GM12878 (cell line): Measurements from ENCODE around the gene SMAD5. TPM values are rescaled to one million over a fixed set of nuclear protein-coding genes. Genes with fewer than 3 reads are reported as not detected.

Experiments used
- ATAC-seq: fragments of 200-7000 bp; cut with Tn5 transposase; 3 replicates; pipeline ENCODE4 v1.9.1; 2020; ENCODE audit warnings: mild to moderate bottlenecking, moderate library complexity
- BruUV-seq: library from RNA; stranded (reverse); fragments of 400-500 nt; replicated peaks from 2 replicates; lab custom pipeline; 2021; lab: Mats Ljungman, UMichigan
- CTCF ChIA-PET: fragments of 300-600 bp; sonication (Branson Sonifier 250); formaldehyde crosslinking; extraction: SDS; loops from one replicate; lab custom pipeline; 2021; ENCODE audit warnings: inconsistent platforms; lab: Yijun Ruan, JAX
- POLR2A ChIA-PET: fragments of 350-600 bp; formaldehyde crosslinking; extraction: SDS; loops from one replicate; lab custom pipeline; 2021; ENCODE audit warnings: inconsistent platforms; lab: Charles Lee
- RAD21 ChIA-PET: fragments of 300-600 bp; sonication (Branson Sonifier 250); formaldehyde crosslinking; loops from one replicate; lab custom pipeline; 2023; ENCODE audit warnings: antibody characterized with exemption; ENCODE audit not compliant: unreplicated experiment; lab: Charles Lee
- SMC1A ChIA-PET: fragments of 300-600 bp; sonication (Branson Sonifier 250); formaldehyde crosslinking; loops from one replicate; lab custom pipeline; 2023; ENCODE audit not compliant: unreplicated experiment, uncharacterized antibody; lab: Charles Lee
- DNase-seq: peaks from one replicate; pipeline ENCODE4 v3.0.0-alpha.2; 2011; ENCODE audit warnings: low read depth, low spot score
- FAIRE-seq: peaks from 3 replicates; lab custom pipeline; 2011; peaks lifted over from hg19 to GRCh38; lab: Jason Lieb, UNC
- H2AFZ ChIP-seq: 2 replicates; pipeline ENCODE4 v1.6.0; 2011; ENCODE audit warnings: low read depth, low read length, control low read depth; ENCODE audit not compliant: control insufficient read depth
- H3K27ac ChIP-seq: 2 replicates; pipeline ENCODE4 v1.5.1; 2011; ENCODE audit warnings: control low read depth; ENCODE audit not compliant: control insufficient read depth, insufficient read depth
- H3K27me3 ChIP-seq, 2 experiments: replicated peaks in 1 of 2; 2 replicates each; pipeline versions ENCODE4 v1.6.0 to v1.6.1; 2011; ENCODE audit warnings: low read length in 1 of 2; ENCODE audit not compliant: control insufficient read depth in 2 of 2, insufficient read depth in 2 of 2
- H3K36me3 ChIP-seq, 2 experiments: 2 replicates each; pipeline ENCODE4 v1.5.1; 2011; ENCODE audit warnings: low read length in 1 of 2; ENCODE audit not compliant: control insufficient read depth in 2 of 2, insufficient read depth in 2 of 2
- H3K4me1 ChIP-seq: 2 replicates; pipeline ENCODE4 v1.6.1; 2011; ENCODE audit warnings: mild to moderate bottlenecking, low read length, moderate library complexity, mixed read lengths; ENCODE audit not compliant: control insufficient read depth, insufficient read depth
- H3K4me2 ChIP-seq: 2 replicates; pipeline ENCODE4 v1.6.0; 2011; ENCODE audit warnings: control low read depth; ENCODE audit not compliant: control insufficient read depth, insufficient read depth
- H3K4me3 ChIP-seq: fragments of 200-600 bp; sonication (generic); 2 replicates; pipeline ENCODE4 v1.5.1; 2016
- H3K79me2 ChIP-seq: 2 replicates; pipeline ENCODE4 v1.6.0; 2011; ENCODE audit warnings: low read length; ENCODE audit not compliant: control insufficient read depth, insufficient read depth
- H3K9ac ChIP-seq: 2 replicates; pipeline ENCODE4 v1.8.0; 2011; ENCODE audit warnings: low read length, control low read depth, mixed read lengths; ENCODE audit not compliant: control insufficient read depth, insufficient read depth
- H3K9me3 ChIP-seq: replicated peaks from 3 replicates; pipeline ENCODE4 v1.5.1; 2011; ENCODE audit warnings: mild to moderate bottlenecking, low read length; ENCODE audit not compliant: control insufficient read depth, insufficient read depth
- H4K20me1 ChIP-seq: 2 replicates; pipeline ENCODE4 v1.6.0; 2011; ENCODE audit not compliant: control insufficient read depth, insufficient read depth
- LARP7 ChIP-seq: fragments of 450-650 bp; IDR thresholded peaks from 2 replicates; pipeline ENCODE4 v1.6.1; 2017; ENCODE audit warnings: mild to moderate bottlenecking
- NKRF ChIP-seq: fragments of 450-650 bp; conservative IDR thresholded peaks from 2 replicates; pipeline ENCODE4 v1.6.1; 2017; ENCODE audit warnings: mild to moderate bottlenecking, moderate library complexity
- ZNF207 ChIP-seq: fragments of 450-650 bp; IDR thresholded peaks from 2 replicates; pipeline ENCODE4 v1.6.1; 2014; ENCODE audit warnings: antibody characterized with exemption, mild to moderate bottlenecking, borderline replicate concordance
- WGBS: methylation state at CpG from one replicate; pipeline ENCODE4 v1.1.6; 2016; ENCODE audit warnings: low lambda C conversion rate; ENCODE audit not compliant: insufficient replicate concordance, insufficient coverage; ENCODE audit errors: missing lambda C conversion rate; 5-methylcytosine and 5-hydroxymethylcytosine counted together
- in situ Hi-C: fragments of 300-500 bp; cut with MboI; formaldehyde crosslinking; loops from 9 replicates; pipeline ENCODE4 v1.14.3; 2018; ENCODE audit warnings: mixed read lengths
- intact Hi-C: fragments of 100-400 bp; cut with micrococcal nuclease; formaldehyde crosslinking; loops from one replicate; pipeline ENCODE4 v1.14.2; 2022; ENCODE audit not compliant: unreplicated experiment
- polyA plus RNA-seq, 11 experiments: library from polyadenylated mRNA; depleted of rRNA in 4 of 11; unstranded in 6 of 11; stranded (reverse) in 5 of 11; fragments of >200 nt; fragmentation: Nextera tagmentation in 4 of 11; fragmentation: Illumina TruSeq in 1 of 11; extraction: Ambion mirVana in 4 of 11; extraction: Trizol in 1 of 11; gene quantifications; 1 replicate in 1 of 11; 2 replicates in 10 of 11; pipeline versions ENCODE4 v1.2.1 to v1.2.3, GENCODE V29; 2011 to 2016; ENCODE audit warnings: inconsistent platforms in 2 of 11, missing spikeins in 2 of 11, low read depth in 1 of 11
- total RNA-seq, 4 experiments: library from RNA; depleted of rRNA in 3 of 4; stranded (reverse); fragments of >200 nt in 3 of 4; fragmentation: Illumina TruSeq in 1 of 4; extraction: Trizol in 1 of 4; gene quantifications; 2 replicates each; pipeline versions ENCODE4 v1.2.1 to v1.2.3, GENCODE V29; 2013 to 2021

The SMAD5 gene
- total and polyA plus RNA-seq, 10 of the 15 experiments (the other 5 are each of a cell fraction or from before 2014, with no cell fraction given): 3.6 to 40.6 (median 11.7) TPM

GRCh38 chr5:136133222-136133921, 727 bp downstream of the SMAD5 start:
- POLR2A ChIA-PET: interaction anchor here (0.9 to 2.0 kb wide), 5 partner anchors 23 to 52 kb away, joined by 3 to 8 read pairs (median 5); no protein-coding TSS in a partner anchor
- FAIRE-seq: no peak
- Histone ChIP-seq H3K4me2 (peak overlapping the region; percentile 93), H3K4me3 (peak overlapping the region; percentile 76), H3K27me3 (peaks cover 0 to 3% of the 10 kb centered on the region in 2 experiments; a peak in 1 of 4 replicates), H3K79me2 (peaks cover 35% of the 10 kb centered on the region), H4K20me1 (no peaks in the 10 kb centered on the region), H3K27ac (peak overlapping the region; percentile 54; the same call in 1 of the 2 replicates), H2AFZ (peak overlapping the region; percentile 77), H3K36me3 (no peaks in the 10 kb centered on the region), H3K9ac (peak overlapping the region; percentile 89), H3K9me3 (no peaks in the 10 kb centered on the region), H3K4me1 (peaks cover 3% of the 10 kb centered on the region)
- peak; percentile 61 for ATAC-seq
- SMC1A ChIA-PET: interaction anchor here (0.7 to 3.7 kb wide), 14 partner anchors 9 to 96 kb away, joined by 3 to 29 read pairs (median 5); no protein-coding TSS in a partner anchor
- no peak for DNase-seq
- CTCF ChIA-PET: interaction anchor here (1.5 to 2.3 kb wide), 5 partner anchors 7 to 70 kb away, joined by 4 to 13 read pairs (median 7); no protein-coding TSS in a partner anchor
- RAD21 ChIA-PET: interaction anchor here (0.9 to 3.8 kb wide), 4 partner anchors 31 to 55 kb away, joined by 3 to 22 read pairs (median 12); no protein-coding TSS in a partner anchor
- TF ChIP-seq LARP7: no peak
- 0 out of 2 replicates have a peak, but pooled peaks have one; percentile 1 for TF ChIP-seq ZNF207
- TF ChIP-seq NKRF: 0 out of 2 replicates have a peak, but pooled peaks have one; percentile 31
- intact Hi-C loops: loop anchor here (5.0 kb wide), 1 partner anchor 51 kb away; no protein-coding TSS in a partner anchor
- BruUV-seq: TSS peak; percentile 54
- under 1% methylated on average over 30 of the region's 32 CpGs for WGBS
- in situ Hi-C loops: no loop called here
